ENCODE measurements around the gene C1RL. TPM values are rescaled to one million over a fixed set of nuclear protein-coding genes. Genes with fewer than 3 reads are reported as not detected.

C1RL gene
- total and polyA plus RNA-seq, 2 experiments from 2014 or later = 26.4 to 64.5 TPM

DNA sequence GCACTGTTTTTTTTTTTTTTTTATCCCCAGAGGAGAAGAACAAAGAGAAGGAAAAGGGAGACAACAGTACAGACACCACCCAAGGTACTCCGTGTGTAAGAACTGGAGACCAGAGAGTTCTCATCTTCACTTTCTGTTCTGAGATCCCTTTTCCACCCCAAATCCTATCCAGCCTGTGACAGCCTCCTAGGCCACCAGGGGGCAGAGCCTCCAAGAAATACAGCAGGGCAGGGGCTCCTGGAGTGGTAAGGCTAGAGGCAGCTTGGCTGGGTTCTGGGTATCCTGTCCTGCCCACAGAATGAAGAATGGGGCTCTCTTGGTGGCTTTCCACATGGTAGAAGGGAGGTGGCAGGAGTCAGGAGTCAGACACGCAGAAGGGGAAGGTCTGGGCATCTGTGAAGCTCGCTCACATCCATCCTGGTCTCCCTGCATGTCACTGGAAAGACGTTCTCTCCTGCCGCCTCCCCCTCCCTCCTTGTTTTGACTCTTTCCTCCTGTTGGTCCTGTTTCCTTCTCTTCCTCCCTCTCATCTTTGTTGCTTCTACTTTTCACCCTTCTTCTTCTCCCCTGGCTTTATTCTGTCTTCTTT lies 33.1 kb upstream of the C1RL start:
- H3K36me3 ChIP-seq (replicated peaks; ENCODE audit: insufficient read depth, low read depth) = no peaks in the 10 kb centered on the region
- H3K79me2 ChIP-seq = no peaks in the 10 kb centered on the region
- WGBS (ENCODE audit: low lambda C conversion rate, missing lambda C conversion rate) = 68% methylated on average over 5 of the region's 5 CpGs

DNA sequence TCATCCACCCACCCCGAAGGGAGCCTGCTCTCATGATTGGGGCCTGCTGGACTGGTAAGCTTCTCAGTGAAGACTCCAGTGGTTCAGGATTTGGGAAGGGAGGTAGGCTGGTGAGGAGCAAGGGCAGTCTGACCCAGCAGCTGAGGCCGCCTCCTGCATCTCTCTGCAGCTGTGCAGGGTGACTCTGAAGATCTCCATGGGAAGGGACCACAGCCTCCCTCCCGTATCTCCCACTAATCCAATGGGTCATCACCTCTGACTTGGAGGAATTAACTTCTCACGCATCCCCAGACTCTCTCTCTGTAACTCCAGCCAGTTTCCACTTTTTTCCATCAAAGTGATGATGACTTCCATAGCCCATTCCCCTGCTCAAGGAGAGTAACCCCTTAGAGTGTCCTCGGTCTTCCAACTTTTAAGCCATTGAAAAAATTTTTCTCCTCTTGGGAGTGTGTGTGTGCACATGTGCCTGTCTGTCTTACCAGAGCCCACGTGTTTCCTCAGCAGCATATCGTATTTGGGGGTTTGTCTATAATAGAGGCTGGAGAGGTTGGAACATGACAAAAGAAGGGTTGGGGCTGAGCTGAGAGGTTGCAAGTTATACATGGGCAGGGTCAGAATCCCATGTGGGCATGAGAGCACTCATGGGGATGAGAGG lies 32.5 kb upstream of the C1RL start:
- Histone ChIP-seq H3K27ac (no peak overlapping the region), H3K4me3 (no peak overlapping the region), H3K27me3 (no peaks in the 10 kb centered on the region), H3K36me3 (replicated peaks; ENCODE audit: insufficient read depth, low read depth) (no peaks in the 10 kb centered on the region), H3K9me3 (ENCODE audit: low read depth) (no peaks in the 10 kb centered on the region), H3K4me1 (ENCODE audit: insufficient read depth) (no peaks in the 10 kb centered on the region), H3K79me2 (no peaks in the 10 kb centered on the region), H3K4me2 (no peak overlapping the region), H3K9me2 (replicated peaks; ENCODE audit: insufficient read depth) (no peaks in the 10 kb centered on the region), H2AFZ (no peak overlapping the region), H4K20me1 (ENCODE audit: insufficient read depth, poor library complexity, severe bottlenecking) (no peaks in the 10 kb centered on the region)
- 94% methylated on average over 7 of the region's 7 CpGs for WGBS (ENCODE audit: low lambda C conversion rate, missing lambda C conversion rate)
- no peak for DNase-seq (ENCODE audit: low spot score)
- TF ChIP-seq EZH2phosphoT487 (IDR thresholded peaks at IDR 0.05; ENCODE audit: low read depth, severe bottlenecking, unreplicated experiment) (no peak), EZH2 (IDR thresholded peaks at IDR 0.05; ENCODE audit: borderline replicate concordance) (no peak)
- TF ChIP-seq, protein P1, sequence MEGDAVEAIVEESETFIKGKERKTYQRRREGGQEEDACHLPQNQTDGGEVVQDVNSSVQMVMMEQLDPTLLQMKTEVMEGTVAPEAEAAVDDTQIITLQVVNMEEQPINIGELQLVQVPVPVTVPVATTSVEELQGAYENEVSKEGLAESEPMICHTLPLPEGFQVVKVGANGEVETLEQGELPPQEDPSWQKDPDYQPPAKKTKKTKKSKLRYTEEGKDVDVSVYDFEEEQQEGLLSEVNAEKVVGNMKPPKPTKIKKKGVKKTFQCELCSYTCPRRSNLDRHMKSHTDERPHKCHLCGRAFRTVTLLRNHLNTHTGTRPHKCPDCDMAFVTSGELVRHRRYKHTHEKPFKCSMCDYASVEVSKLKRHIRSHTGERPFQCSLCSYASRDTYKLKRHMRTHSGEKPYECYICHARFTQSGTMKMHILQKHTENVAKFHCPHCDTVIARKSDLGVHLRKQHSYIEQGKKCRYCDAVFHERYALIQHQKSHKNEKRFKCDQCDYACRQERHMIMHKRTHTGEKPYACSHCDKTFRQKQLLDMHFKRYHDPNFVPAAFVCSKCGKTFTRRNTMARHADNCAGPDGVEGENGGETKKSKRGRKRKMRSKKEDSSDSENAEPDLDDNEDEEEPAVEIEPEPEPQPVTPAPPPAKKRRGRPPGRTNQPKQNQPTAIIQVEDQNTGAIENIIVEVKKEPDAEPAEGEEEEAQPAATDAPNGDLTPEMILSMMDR (IDR thresholded peaks at IDR 0.05; ENCODE audit: poor library complexity) = no peak

More for the DNA sequence above, 33.1 kb upstream of the C1RL start:
- Histone ChIP-seq H4K20me1 (ENCODE audit: insufficient read depth, poor library complexity, severe bottlenecking) (no peaks in the 10 kb centered on the region), H3K9me3 (ENCODE audit: low read depth) (no peaks in the 10 kb centered on the region), H3K9me2 (replicated peaks; ENCODE audit: insufficient read depth) (no peaks in the 10 kb centered on the region), H2AFZ (no peak overlapping the region), H3K4me2 (no peak overlapping the region), H3K27ac (no peak overlapping the region), H3K4me1 (ENCODE audit: insufficient read depth) (no peaks in the 10 kb centered on the region), H3K27me3 (no peaks in the 10 kb centered on the region), H3K4me3 (no peak overlapping the region)
- TF ChIP-seq EZH2phosphoT487 (IDR thresholded peaks at IDR 0.05; ENCODE audit: low read depth, severe bottlenecking, unreplicated experiment) = no peak
- TF ChIP-seq, protein P1 (IDR thresholded peaks at IDR 0.05; ENCODE audit: poor library complexity) = peak; percentile 55
- DNase-seq (ENCODE audit: low spot score) = peak; percentile 64

DNA sequence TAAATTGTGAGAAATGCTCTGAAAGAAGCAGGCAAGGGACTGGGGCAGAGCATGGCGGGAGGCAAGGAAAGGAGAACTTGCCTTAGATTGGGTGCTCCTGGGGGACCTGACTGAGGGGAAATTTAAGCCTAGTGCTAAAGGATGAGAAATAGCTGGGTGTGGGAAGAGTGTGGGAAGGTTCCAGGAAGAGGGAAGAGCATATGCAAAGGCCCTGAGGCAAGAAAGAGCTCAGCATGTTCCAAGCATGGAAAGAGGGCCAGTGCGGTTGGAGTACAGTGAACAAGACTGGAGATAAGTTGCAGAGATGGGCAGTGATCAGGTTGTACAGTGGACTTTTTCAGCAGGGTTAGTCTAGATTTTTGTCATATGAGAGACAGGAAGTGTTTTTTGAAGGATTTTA lies 30.2 kb upstream of the C1RL start:
- Histone ChIP-seq H3K9me3 (ENCODE audit: low read depth) (no peaks in the 10 kb centered on the region), H3K36me3 (replicated peaks; ENCODE audit: insufficient read depth, low read depth) (no peaks in the 10 kb centered on the region), H3K4me2 (no peak overlapping the region), H3K4me3 (no peak overlapping the region), H3K4me1 (ENCODE audit: insufficient read depth) (no peaks in the 10 kb centered on the region), H4K20me1 (ENCODE audit: insufficient read depth, poor library complexity, severe bottlenecking) (no peaks in the 10 kb centered on the region), H3K27ac (no peak overlapping the region), H3K9me2 (replicated peaks; ENCODE audit: insufficient read depth) (no peaks in the 10 kb centered on the region), H2AFZ (no peak overlapping the region), H3K79me2 (no peaks in the 10 kb centered on the region), H3K27me3 (no peaks in the 10 kb centered on the region)
- no peak for DNase-seq (ENCODE audit: low spot score)
- WGBS (ENCODE audit: low lambda C conversion rate, missing lambda C conversion rate) = 92% methylated on average over 2 of the region's 2 CpGs
- TF ChIP-seq EZH2 (IDR thresholded peaks at IDR 0.05; ENCODE audit: borderline replicate concordance) (no peak), EZH2phosphoT487 (IDR thresholded peaks at IDR 0.05; ENCODE audit: low read depth, severe bottlenecking, unreplicated experiment) (no peak)
- TF ChIP-seq, protein P1 (IDR thresholded peaks at IDR 0.05; ENCODE audit: poor library complexity) = no peak

Measured in hepatocyte (in vitro differentiated cells).